Caco-2 (cell line): ENCODE results near the gene SLC12A7. TPM values are rescaled to one million over a fixed set of nuclear protein-coding genes. Genes with fewer than 3 reads are reported as not detected.
A peak's percentile ranks its signal among the peaks of the same experiment; 100 is the strongest.

ENCODE experiments used
- BruUV-seq: library from RNA; stranded (reverse); fragments of 400-500 nt; replicated peaks from 2 replicates; lab custom pipeline; 2021; lab: Mats Ljungman, UMichigan
- CTCF ChIA-PET: fragments of 300-600 bp; sonication (Branson Sonifier 250); formaldehyde crosslinking; loops from one replicate; lab custom pipeline; 2022; ENCODE audit warnings: antibody characterized with exemption; lab: Charles Lee
- POLR2A ChIA-PET: fragments of 300-600 bp; sonication (Branson Sonifier 250); formaldehyde crosslinking; loops from one replicate; lab custom pipeline; 2022; ENCODE audit warnings: antibody characterized with exemption; lab: Charles Lee
- DNase-seq, 2 experiments: peaks; one replicate each; pipeline versions ENCODE4 v3.0.0 to v3.0.0-alpha.2; 2020 to 2022
- H3K27me3 ChIP-seq: replicated peaks from 2 replicates; pipeline ENCODE4 v1.6.0; 2011; ENCODE audit warnings: low read length; ENCODE audit not compliant: control insufficient read depth, insufficient read depth
- H3K36me3 ChIP-seq: 2 replicates; pipeline ENCODE4 v1.5.1; 2011; ENCODE audit warnings: low read length; ENCODE audit not compliant: control insufficient read depth, insufficient read depth
- H3K4me1 ChIP-seq: fragments of 250-450 bp; sonication (Bioruptor Pico); 2 replicates; pipeline ENCODE4 v1.5.1; 2020; ENCODE audit warnings: mild to moderate bottlenecking
- H3K4me3 ChIP-seq: 2 replicates; pipeline ENCODE4 v1.5.1; 2011; ENCODE audit warnings: low read depth, mild to moderate bottlenecking, control low read depth, low read length
- H3K9me3 ChIP-seq: fragments of 250-450 bp; sonication (Bioruptor Pico); 2 replicates; pipeline ENCODE4 v1.5.1; 2020; ENCODE audit warnings: mild to moderate bottlenecking, moderate library complexity
- H3K27ac Mint-ChIP-seq: one replicate; pipeline ENCODE4 v1.8.0; 2022; ENCODE audit warnings: mixed read lengths; ENCODE audit not compliant: unreplicated experiment
- H3K27me3 Mint-ChIP-seq: one replicate; pipeline ENCODE4 v1.8.0; 2022; ENCODE audit warnings: mixed read lengths; ENCODE audit not compliant: insufficient read depth, unreplicated experiment
- H3K36me3 Mint-ChIP-seq: one replicate; pipeline ENCODE4 v1.8.0; 2022; ENCODE audit warnings: mild to moderate bottlenecking, mixed read lengths; ENCODE audit not compliant: insufficient read depth, unreplicated experiment
- H3K4me1 Mint-ChIP-seq: one replicate; pipeline ENCODE4 v1.8.0; 2022; ENCODE audit warnings: low read depth, mixed read lengths; ENCODE audit not compliant: unreplicated experiment
- H3K4me3 Mint-ChIP-seq: one replicate; pipeline ENCODE4 v1.8.0; 2022; ENCODE audit warnings: mild to moderate bottlenecking, moderate library complexity, mixed read lengths; ENCODE audit not compliant: unreplicated experiment
- H3K9me3 Mint-ChIP-seq: one replicate; pipeline ENCODE4 v1.8.0; 2022; ENCODE audit warnings: mixed read lengths; ENCODE audit not compliant: unreplicated experiment
- intact Hi-C: fragments of 100-400 bp; cut with micrococcal nuclease; formaldehyde crosslinking; loops from one replicate; pipeline ENCODE4 v1.10.0; 2022; ENCODE audit not compliant: unreplicated experiment
- total RNA-seq: library from RNA; stranded (reverse); gene quantifications from 2 replicates; pipeline ENCODE4 v1.2.3, GENCODE V29; 2022
- TF ChIP-seq, protein P1 (sequence below), 2 experiments: fragments of 200-600 bp in 1 of 2; IDR thresholded peaks; 1 replicate in 1 of 2; 2 replicates in 1 of 2; pipeline versions ENCODE4 v1.5.1 to v1.8.0; 2011 to 2022; ENCODE audit warnings: antibody characterized with exemption in 1 of 2, control low read depth in 1 of 2, inconsistent platforms in 1 of 2, low read depth in 1 of 2, low read length in 1 of 2, mild to moderate bottlenecking in 1 of 2, moderate library complexity in 1 of 2; ENCODE audit not compliant: insufficient read depth in 1 of 2, severe bottlenecking in 1 of 2, unreplicated experiment in 1 of 2

Gene SLC12A7
- total RNA-seq, 1 experiment from 2014 or later, result 41.7 TPM

DNA sequence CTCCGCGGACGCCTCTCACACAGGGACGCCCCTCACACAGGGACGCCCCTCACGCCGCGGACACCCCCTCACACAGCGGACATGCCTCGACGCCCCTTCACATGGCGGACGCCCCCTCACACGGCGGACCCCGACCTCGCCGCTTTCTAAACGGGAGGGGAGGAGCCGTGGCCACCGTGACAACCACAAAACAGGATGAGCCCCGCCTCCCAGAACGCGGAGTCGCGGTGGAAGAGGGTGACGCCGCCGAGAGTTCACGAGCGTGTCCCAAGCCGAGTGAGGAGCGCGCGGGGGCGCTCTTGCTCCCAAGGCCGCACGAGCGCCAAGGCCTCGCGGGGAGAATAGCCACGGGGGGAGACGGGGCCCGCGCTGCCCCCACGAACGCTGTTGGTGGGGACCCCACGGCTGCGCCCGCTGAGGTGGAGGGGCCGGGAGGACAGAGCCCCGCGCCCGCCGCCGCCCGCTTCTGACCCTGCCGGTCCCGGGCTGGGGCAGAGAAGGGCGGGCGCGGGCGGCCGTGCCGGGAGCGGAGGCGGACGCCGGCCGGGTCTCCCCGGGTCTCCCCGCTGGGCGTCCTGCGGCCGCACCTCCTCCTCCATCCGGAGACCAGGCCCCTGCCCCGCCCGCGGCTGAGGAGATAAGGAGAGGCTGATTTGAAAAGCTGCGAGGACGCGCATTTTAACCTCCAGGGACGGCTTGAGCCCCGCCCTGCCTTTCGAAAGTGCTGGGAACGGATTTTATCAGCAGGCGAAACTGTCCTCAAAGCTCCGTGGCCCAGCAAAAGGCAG is 107.2 kb downstream of the SLC12A7 start:
- POLR2A ChIA-PET, result interaction anchor here (0.7 kb wide), 1 partner anchor 112 kb away, joined by 3 read pairs; the partner anchor contains the start of genes BRD9 and TRIP13
- no peaks in the 10 kb centered on the region for H3K27me3 ChIP-seq
- no TSS peak for BruUV-seq

DNA sequence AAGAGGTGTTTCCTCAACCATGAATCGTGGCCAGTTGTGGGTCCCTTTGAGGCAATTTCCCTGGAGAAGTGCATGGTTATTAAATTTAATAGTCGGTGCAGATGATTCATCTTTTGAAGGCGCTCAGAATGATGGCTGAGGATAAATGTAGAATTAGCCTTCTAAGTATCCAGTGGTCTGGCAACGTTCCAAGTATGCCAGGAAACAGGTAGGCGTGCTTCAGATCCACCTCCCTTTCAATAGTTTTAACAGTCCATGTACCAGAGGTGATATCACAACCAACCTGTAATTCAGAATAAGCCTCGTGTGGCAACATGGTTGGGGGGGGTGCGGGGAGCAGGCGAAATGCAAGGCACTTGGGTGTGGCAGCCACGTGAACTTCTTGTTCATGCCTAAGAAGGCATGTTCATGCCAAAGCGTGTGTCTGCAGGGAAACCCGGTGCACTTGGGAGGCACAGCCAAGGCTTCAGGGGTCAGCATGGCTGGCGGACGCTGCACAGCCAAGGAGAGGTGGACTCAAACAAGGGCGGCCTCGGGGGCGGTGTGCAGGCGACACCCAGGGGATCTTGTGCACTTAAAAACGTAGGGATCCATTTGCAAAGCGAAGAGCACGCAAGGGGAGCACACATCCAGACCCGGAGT is 108.4 kb downstream of the SLC12A7 start:
- no peaks in the 10 kb centered on the region for H3K36me3 ChIP-seq
- peaks cover 26% of the 10 kb centered on the region for H3K4me1 ChIP-seq
- peak overlapping the region; percentile 88 for H3K4me3 Mint-ChIP-seq
- H3K9me3 Mint-ChIP-seq, result no peaks in the 10 kb centered on the region
- CTCF ChIA-PET, result interaction anchor here (0.7 kb wide), 1 partner anchor 97 kb away, joined by 5 read pairs; no protein-coding TSS in a partner anchor
- TSS peak; percentile 30 for BruUV-seq
- no peaks in the 10 kb centered on the region for H3K27me3 ChIP-seq
- H3K4me1 Mint-ChIP-seq, result peaks cover 10% of the 10 kb centered on the region
- peak in 1 of 2 experiments; percentile 41 for DNase-seq
- peak overlapping the region; percentile 61 for H3K4me3 ChIP-seq
- POLR2A ChIA-PET, result no interaction called here
- H3K27me3 Mint-ChIP-seq, result no peaks in the 10 kb centered on the region
- TF ChIP-seq, protein P1, sequence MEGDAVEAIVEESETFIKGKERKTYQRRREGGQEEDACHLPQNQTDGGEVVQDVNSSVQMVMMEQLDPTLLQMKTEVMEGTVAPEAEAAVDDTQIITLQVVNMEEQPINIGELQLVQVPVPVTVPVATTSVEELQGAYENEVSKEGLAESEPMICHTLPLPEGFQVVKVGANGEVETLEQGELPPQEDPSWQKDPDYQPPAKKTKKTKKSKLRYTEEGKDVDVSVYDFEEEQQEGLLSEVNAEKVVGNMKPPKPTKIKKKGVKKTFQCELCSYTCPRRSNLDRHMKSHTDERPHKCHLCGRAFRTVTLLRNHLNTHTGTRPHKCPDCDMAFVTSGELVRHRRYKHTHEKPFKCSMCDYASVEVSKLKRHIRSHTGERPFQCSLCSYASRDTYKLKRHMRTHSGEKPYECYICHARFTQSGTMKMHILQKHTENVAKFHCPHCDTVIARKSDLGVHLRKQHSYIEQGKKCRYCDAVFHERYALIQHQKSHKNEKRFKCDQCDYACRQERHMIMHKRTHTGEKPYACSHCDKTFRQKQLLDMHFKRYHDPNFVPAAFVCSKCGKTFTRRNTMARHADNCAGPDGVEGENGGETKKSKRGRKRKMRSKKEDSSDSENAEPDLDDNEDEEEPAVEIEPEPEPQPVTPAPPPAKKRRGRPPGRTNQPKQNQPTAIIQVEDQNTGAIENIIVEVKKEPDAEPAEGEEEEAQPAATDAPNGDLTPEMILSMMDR (IDR thresholded peaks at IDR 0.05; ENCODE audit: insufficient read depth in 1 of 2, low read depth in 1 of 2, low read length in 1 of 2, severe bottlenecking in 1 of 2, unreplicated experiment in 1 of 2), result no peak
- intact Hi-C loops, result no loop called here
- peak overlapping the region; percentile 73 for H3K27ac Mint-ChIP-seq
- H3K9me3 ChIP-seq, result no peaks in the 10 kb centered on the region
- no peaks in the 10 kb centered on the region for H3K36me3 Mint-ChIP-seq

More for the DNA sequence above, 107.2 kb downstream of the SLC12A7 start:
- Mint-ChIP-seq H3K36me3 (peaks cover 3% of the 10 kb centered on the region), H3K27me3 (no peaks in the 10 kb centered on the region), H3K27ac (peak overlapping the region; percentile 73), H3K4me1 (peaks cover 10% of the 10 kb centered on the region), H3K9me3 (no peaks in the 10 kb centered on the region), H3K4me3 (peak overlapping the region; percentile 88)
- peaks cover 31% of the 10 kb centered on the region for H3K4me1 ChIP-seq
- no peaks in the 10 kb centered on the region for H3K36me3 ChIP-seq
- intact Hi-C loops, result no loop called here
- peak; percentile 81 to 86 for DNase-seq
- H3K4me3 ChIP-seq, result peak overlapping the region; percentile 61
- H3K9me3 ChIP-seq, result no peaks in the 10 kb centered on the region
- CTCF ChIA-PET, result interaction anchor here (1.0 to 1.3 kb wide), 5 partner anchors 15 to 163 kb away, joined by 3 to 9 read pairs (median 4); no protein-coding TSS in a partner anchor
- TF ChIP-seq, protein P1 (IDR thresholded peaks at IDR 0.05; ENCODE audit: insufficient read depth in 1 of 2, low read depth in 1 of 2, low read length in 1 of 2, severe bottlenecking in 1 of 2, unreplicated experiment in 1 of 2), result peak; percentile 55 to 58

DNA sequence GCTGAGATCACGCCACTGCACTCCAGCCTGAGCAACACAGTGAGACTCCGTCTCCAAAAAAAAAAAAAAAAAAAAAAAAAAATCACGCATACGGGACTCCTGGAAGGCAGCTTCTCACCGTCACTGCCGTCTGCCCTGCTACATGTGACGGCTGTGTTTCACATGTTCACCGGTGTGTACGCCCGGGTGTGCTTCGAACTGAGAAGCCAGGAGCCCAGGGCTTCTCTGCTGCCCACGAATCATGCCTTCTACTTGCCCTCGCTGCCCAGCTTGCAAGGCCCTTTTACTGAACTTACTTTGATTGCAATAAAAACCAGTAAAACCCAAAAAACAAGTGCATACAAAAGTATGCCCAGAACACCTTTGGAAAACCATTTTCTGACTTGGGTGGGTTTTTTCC is 109.0 kb downstream of the SLC12A7 start:
- TF ChIP-seq, protein P1 (IDR thresholded peaks at IDR 0.05; ENCODE audit: insufficient read depth in 1 of 2, low read depth in 1 of 2, low read length in 1 of 2, severe bottlenecking in 1 of 2, unreplicated experiment in 1 of 2), result no peak
- no peak overlapping the region for H3K27ac Mint-ChIP-seq

More for the DNA sequence above, 109.0 kb downstream of the SLC12A7 start:
- BruUV-seq, result no TSS peak
- Histone ChIP-seq H3K27me3 (no peaks in the 10 kb centered on the region), H3K36me3 (no peaks in the 10 kb centered on the region), H3K9me3 (no peaks in the 10 kb centered on the region), H3K4me3 (no peak overlapping the region), H3K4me1 (peaks cover 20% of the 10 kb centered on the region)
- Mint-ChIP-seq H3K27me3 (no peaks in the 10 kb centered on the region), H3K4me1 (peaks cover 6% of the 10 kb centered on the region), H3K36me3 (no peaks in the 10 kb centered on the region), H3K9me3 (no peaks in the 10 kb centered on the region), H3K4me3 (no peak overlapping the region)
- POLR2A ChIA-PET, result no interaction called here
- DNase-seq, result peak in 1 of 2 experiments; percentile 14
- CTCF ChIA-PET, result interaction anchor here (0.6 to 0.7 kb wide), 2 partner anchors 9 to 97 kb away, joined by 4 to 5 read pairs; no protein-coding TSS in a partner anchor
- intact Hi-C loops, result no loop called here
